ENCODE data around the gene MPLKIP.
"Not testable (repeated sequence)": the region's sequence is repeated elsewhere in the genome, so short reads cannot be mapped to it uniquely, and the experiment has no call there.

MPLKIP gene

DNA sequence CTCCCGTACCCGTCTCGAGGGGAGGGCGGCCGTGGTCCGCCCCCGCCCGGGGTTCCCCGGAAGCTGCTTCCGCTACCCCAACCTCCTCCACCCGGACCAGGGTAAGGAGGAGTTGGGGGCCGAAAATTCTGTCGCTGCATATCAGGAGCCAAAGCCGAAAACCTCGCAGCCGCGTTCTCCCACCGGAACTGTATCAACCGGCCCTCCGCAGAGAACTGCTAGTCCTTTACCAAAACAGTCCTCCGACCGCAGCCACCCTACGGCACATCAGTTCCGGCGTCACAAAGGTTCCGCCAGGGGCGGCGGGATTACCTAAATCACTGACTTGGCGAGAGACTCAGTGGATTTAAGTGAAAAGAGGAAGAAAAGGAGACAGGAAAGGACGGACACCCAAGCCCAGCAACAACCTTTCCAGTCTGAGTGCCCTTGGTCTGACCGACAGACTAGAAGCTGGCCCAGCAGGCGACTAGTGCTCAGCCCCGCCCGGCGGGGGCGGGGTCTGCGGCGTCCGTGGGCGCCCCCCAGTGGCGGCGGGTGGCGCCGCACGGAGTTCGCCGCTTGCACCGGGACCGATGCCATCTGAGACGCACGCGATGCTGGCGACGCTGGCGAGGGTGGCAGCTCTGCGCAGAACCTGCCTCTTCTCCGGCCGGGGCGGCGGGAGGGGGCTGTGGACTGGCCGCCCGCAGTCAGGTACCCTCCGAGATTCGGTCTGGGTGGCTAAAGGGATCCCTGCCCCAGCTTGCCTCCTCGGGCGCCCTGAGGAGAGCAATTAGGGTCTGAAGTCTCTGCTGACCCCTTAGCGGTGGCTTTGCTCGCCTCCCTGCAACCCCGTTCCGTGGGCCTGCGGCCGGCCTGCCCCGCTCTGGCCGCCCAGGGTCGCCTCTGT lies at the start of gene MPLKIP, which contains the start of gene SUGCT:
Gene MPLKIP (minus strand): TSS at position 195 of the 889 bp plus-strand sequence. CDS start 55 bp downstream, at position 140.
Gene SUGCT (plus strand): TSS at position 578 of the 889 bp plus-strand sequence.
- DNase-seq, result peak; percentile 92

DNA sequence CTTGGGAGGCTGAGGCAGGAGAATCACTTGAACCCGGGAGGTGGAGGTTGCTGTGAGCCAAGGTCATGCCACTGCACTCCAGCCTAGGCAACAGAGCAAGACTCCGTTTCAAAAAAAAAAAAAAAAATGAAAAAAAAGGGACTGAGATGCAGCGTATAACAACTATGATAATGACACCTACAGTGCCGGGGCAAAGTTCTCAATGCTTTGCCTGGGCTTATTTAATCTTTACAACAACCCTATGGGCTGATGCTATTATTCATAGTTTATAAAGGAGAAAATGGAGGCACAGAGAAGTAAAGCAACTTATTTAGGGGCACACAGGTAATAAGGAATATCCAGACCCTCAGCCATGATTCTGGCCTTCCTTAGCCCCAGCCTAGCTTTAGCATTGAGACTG lies 48.0 kb upstream of the MPLKIP start:
- no peak for DNase-seq

DNA sequence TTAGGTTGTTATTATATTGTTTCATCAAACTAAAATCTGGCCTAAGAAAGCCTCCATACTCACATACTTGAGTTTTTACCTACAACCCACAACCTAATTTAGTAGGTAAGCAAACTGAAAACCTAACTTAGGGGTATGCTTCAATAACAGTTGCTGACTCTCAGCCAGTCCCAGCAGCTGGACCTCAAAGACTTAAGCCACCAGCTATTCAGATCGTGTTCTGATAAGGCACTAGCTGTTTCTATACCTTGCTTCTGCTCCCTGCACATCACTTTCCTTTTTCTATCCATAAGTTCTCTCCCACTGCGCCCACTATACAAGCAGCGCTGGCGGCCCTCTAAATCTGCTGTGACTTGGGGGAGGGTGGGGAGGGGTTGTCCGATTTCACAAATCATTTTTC lies 42.6 kb upstream of the MPLKIP start:
- peak; percentile 4 for DNase-seq

DNA sequence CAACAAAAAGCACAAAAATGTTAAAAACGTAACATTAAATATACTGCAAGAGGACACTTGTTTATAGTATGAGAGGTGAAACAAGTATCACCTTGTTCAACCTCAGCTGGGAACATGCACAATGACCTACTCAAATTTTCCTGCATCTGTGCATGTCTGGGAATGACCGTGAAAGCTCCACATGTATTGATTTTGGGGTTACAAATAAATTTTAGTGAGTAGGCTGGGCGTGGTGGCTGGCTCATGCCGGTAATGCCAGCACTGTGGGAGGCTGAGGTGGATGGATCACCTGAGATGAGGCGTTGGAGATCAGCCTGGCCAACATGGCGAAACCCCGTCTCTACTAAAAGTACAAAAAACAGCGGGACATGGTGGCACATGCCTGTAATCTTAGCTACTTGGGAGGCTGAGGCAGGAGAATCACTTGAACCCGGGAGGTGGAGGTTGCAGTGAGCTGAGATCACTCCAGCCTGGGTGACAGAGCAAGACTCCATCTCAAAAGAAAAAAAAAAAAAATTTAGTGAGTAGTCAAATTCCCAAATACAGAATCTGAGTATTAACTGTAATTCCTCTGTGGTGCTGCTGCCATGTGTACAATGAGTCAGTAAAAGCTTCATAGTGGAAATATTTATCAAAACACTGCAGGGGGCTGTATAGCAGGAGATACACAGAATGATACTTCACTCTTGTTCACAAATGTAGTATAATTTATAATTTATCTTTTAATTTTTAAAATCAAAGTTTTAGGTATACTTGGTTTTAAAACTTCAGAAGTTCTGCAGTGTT lies 41.5 kb upstream of the MPLKIP start:
- no peak for DNase-seq

DNA sequence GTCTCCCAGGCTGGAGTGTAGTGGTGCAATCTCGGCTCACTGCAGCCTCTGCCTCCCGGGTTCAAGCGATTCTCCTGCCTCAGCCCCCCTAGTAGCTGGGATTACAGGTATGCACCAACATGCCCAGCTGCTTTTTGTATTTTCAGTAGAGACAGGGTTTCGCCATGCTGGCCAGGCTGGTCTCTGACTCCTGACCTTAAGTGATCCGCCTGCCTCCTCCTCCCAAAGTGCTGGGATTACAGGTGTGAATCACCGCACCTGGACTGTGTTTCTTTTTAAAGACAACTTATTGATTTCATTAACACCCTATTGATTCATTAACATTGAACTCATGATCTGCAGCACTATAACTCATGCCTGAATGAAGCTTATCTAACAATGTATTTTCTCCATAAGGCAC lies 40.8 kb upstream of the MPLKIP start:
- not testable (repeated sequence) for DNase-seq

DNA sequence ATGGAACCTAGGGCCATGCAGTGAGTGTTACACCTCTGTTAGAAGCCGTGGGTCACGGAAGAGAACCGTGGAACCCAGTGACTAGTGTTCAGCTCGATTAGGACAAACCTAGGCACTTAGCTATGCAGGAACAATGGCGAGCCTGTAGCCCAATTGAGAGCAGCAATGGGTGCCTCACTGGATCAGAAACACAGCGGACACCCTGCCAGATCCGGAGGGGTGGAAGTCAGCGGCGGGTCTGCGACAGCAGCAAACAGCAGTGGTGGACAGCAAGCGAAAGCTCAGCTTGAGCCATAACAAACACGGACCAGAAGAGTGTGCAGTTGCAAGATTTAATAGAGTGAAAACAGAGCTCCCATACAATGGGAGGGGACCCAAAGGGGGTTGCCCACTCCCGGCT lies 38.7 kb upstream of the MPLKIP start:
- DNase-seq, result not testable (repeated sequence)

DNA sequence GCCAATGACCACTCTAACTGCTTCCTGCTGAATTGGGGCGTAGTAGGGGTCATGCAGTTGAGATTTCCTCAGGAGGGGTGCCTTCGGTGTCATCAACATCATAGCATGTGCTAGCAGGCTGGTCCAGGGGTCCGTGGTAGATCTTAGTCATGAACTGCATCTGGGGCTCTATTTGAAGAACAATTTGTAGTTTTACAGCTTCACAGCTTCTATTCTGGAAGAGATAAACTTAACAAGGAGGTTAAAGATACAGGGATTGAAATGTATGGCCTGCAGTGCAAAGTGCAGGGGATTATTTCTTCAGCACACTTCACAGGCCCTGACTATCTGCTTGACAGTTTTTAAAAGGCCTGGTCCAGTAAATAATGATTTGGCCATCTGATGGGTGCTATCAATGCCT lies 33.8 kb upstream of the MPLKIP start:
- DNase-seq, result not testable (repeated sequence)

DNA sequence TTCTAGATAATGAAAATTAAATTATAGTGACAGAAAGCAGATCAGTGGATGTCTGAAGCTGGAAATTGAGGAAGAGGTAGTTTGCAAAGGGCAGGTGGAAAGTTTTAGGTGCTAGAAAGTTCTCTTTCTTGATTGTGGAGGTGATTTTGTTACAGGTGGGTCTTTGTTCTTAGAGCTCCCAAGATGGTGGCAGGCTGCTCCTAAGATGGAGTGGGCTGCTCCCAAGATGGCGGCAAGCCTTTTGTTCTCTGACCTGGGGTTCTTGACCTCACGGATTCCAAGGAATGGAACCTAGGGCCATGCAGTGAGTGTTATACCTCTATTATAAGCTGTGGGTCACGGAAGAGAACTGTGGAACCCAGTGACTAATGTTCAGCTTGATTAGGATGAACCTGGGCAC lies 32.9 kb upstream of the MPLKIP start:
- DNase-seq, result no peak

DNA sequence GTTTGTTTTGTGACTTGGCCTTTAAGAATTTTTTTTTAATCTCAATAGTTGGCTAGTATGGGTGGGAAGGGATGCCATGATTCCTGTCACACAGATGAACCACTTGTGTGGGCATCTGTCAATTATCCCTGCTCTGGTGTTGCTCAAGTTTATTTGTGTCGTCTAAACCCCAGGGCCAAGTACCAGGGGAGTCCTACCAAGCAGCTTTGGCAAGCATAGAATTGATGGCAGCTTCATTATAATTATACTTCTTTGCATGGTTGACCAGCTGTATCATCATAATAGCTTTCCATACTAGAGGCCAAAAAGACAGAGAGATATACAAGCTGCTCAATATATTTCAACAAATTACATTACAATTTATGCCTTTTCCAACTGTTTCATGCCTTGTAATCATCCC lies 30.8 kb upstream of the MPLKIP start:
- no peak for DNase-seq

DNA sequence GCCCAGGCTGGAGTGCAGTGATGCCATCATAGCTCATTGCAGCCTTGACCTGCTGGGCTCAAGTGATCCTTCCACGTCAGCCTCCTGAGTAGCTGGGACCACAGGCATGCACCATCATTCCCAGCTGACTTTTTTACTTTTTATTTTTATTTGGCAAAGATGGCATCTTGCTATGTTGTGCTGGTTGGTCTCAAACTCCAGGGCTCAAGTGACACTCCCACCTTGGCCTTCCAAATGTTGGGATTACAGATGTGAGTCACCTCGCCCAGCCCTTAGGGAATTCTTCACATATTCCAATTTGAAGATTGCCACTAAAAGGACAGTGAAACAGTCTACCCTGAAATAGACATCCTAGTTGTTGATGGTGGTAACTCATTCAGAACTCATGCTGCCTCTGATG lies 28.1 kb upstream of the MPLKIP start:
- DNase-seq, result no peak

DNA sequence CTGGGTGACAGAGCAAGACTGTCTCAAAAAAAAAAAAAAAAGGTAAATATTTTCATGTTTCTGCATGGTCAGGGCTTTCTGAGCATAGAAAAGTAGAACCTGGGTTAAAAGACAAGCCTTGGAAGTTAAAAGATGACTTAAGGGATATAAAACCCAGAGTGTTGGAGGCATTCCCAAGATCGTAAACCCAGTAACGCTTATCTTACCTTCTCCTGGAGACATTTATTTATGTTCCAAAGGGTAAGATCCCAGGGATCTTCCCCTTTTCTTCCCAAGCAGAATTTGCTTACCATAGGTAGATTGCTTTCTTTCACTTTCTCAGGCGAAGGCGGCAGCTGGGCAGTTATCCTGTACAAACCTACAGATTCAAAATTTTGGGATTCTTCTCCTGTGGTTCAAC lies 22.6 kb upstream of the MPLKIP start:
- DNase-seq, result no peak

DNA sequence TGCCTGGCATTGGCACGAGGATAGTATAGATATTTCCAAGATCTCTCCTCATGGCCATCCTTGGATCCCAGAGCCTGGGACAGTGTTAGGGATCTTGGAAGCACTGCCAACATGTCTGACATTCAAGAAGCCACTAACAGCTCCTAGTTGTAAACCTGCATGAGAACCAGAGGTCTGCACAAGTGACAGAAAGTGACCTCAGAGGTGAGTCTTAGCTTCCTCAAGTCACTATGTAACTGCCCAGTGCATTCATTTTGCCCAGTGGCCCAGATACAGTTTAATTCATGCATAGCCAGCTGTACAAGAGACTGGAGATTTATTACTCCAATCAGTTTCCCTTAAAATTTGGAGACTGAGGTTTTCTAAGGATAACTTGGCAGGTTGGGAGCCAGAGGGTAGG lies 17.1 kb upstream of the MPLKIP start:
- no peak for DNase-seq

DNA sequence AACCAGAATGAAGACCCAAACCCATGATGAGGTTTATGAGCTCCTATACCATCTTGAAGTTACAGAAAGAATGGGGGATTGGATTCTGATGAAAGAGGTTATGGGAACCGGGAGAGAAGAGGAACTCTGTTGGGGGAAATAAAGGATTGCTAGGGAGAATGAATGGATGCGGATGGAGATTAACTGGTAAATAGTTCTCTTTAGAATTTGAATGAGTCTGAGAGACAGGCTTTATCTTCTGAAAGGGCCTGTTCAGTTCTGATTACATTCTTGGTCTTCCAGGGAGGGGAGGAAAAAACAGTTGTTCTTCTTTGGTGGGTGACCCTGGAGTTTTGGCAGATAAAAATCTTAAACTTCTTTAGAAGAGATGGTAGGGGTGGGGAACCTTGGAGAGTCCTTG lies 14.2 kb upstream of the MPLKIP start:
- no peak for DNase-seq

DNA sequence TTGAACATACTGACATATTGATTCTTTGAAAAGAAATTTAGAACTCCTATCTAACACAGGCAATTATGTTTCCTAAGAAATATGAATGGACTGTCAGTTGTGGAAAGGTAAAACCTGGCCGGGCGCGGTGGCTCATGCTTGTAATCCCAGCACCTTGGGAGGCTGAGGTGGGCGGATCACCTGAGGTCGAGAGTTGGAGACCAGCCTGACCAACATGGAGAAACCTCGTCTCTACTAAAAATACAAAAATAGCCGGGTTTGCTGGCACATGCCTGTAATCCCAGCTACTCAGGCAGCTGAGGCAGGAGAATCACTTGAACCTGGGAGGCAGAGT lies 13.8 kb upstream of the MPLKIP start:
- not testable (repeated sequence) for DNase-seq

DNA sequence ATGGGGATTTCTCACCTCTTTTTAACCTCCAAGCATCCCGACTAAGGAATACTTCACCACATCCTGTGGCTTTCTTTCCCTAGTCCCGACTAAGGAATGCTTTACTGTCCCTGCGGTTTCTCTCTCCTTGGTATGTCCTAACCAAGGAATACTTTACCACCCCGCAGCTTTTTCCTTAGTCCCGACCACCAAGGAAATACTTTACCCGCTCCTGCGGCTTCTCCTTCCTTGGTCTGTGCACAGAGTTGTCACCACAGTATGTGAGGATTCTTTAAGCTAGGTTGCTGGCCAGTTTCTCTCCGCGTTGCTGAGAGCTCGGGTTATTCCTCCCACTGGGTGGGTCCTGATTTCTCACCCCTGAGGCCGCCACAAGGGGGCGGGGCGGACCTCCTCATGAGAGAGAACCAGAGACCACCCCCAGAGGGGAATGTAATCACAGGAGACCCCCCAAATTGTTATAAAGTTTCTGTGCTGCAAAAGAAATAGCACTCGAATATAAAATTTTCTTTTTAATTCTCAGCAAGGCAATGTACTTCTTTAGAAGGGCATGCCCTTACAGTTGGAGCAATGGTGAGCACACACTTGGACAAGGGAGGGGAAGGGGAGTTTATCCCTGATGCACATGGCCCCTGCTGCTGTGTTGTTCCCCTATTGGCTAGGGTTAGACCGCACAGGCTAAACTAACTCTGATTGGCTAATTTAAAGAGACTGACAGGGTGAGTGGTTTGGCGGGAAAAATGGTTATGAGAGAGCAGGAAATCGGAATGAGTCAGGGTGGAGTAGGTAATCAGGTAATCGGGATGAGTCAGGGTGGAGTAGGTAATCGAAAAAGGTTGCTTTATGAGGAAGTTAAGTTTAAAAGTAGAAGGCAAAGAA lies 13.2 kb upstream of the MPLKIP start:
- no peak for DNase-seq

DNA sequence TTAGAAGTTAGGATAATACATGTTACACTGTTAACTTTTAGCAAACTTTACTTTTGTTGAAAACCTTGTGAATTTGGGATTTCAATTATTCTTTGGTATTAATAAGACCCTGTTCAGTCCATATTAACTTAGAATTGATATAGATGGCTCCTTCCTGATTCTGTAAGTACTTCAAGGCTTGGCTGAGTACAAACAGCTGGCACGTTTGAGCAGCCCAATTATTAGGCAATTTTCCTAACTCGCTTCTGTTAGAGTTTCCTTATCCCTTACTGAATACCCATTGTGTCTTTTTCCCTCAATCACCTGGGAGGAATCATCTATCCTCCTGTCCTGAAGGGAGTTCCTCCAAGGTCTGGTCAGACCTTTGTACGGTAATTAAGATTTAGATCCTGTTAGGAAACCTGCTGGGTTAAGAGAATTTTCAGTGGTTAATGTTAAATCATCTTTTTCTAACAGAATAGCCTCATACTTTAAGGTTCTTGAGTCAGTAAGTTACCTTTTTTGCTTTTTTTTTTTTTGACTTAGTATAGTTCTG lies 11.2 kb upstream of the MPLKIP start:
- not testable (repeated sequence) for DNase-seq

DNA sequence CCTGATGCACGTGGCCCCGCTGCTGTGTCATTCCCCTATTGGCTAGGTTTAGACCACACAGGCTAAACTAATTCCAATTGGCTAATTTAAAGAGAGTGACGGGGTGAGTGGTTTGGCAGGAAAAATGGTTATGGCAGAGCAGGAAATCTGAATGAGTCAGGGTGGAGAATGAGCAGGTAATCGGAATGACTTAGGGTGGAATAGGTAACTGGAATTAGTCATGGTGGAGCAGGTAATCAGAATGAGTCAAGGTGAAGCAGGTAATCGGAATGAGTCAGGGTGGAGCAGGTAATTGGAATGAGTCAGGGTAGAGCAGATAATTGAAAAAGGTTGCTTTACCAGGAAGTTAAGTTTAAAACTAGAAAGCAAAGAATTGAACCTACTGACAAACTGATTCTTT lies 7.5 kb upstream of the MPLKIP start:
- not testable (repeated sequence) for DNase-seq

DNA sequence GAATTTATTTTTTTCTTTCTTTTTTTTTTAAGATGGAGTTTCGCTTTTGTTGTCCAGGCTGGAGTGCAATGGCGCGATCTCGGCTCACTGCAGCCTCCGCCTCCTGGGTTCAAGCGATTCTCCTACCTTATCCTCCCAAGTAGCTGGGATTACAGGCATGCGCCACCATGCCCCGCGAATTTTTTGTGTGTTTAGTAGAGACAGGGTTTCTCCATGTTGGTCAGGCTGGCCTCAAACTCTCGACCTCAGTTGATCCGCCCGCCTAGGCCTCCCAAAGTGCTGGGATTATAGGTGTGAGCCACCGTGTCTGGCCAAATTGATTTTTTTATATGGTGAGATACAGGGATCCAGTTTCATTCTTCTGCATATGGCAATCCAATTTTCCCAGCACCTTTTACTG lies 5.5 kb upstream of the MPLKIP start:
- DNase-seq, result not testable (repeated sequence)

DNA sequence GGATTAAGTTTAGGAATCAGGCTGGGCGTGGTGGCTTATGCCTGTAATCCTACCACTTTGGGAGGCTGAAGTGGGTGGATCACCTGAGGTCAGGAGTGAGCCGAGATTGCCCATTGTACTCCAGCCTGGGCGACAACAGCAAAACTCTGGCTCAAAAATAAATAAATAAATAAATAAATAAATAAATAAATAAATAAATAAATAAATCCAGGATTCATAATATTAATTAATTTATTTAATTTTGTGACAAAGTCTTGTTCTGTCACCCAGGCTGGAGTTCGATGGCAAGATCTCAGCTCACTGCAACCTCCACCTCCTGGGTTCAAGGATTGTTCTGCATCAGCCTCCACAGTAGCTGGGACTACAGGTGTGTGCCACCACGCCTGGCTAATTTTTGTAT lies 4.6 kb upstream of the MPLKIP start:
- DNase-seq, result no peak

DNA sequence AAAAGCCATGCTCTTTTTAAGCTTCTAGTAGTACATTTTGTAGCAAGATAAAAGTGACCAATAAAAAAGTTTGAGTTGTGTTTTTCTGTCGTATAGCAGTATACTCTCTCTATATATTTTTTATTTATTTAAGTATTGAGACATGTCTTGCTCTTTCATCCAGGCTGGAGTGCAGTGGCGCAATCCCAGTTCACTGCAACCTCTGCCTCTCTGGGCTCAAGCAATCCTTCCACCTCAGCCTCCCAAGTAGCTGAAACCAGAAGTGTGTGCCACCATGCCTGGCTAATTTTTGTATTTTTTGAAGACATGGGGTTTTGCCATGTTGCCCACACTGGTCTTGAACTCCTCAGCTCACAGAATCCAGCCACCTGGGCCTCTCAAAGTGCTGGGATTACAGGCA lies 3.1 kb upstream of the MPLKIP start:
- no peak for DNase-seq

DNA sequence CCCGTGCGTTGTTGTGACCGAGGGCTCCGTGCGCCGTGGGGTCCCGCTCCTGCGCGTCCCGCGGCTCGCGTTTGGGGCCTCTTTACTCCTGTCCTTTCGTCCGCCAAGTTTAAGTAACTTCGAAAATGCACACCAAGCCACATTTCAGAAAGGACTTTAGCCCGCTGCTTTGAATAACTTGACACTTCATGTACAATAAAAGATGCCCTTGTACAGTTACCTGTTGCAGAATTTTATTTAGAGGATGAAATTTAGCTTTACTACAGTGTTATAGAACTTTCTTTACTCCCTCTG lies 842 bp upstream of the MPLKIP start:
- peak; percentile 25 for DNase-seq

DNA sequence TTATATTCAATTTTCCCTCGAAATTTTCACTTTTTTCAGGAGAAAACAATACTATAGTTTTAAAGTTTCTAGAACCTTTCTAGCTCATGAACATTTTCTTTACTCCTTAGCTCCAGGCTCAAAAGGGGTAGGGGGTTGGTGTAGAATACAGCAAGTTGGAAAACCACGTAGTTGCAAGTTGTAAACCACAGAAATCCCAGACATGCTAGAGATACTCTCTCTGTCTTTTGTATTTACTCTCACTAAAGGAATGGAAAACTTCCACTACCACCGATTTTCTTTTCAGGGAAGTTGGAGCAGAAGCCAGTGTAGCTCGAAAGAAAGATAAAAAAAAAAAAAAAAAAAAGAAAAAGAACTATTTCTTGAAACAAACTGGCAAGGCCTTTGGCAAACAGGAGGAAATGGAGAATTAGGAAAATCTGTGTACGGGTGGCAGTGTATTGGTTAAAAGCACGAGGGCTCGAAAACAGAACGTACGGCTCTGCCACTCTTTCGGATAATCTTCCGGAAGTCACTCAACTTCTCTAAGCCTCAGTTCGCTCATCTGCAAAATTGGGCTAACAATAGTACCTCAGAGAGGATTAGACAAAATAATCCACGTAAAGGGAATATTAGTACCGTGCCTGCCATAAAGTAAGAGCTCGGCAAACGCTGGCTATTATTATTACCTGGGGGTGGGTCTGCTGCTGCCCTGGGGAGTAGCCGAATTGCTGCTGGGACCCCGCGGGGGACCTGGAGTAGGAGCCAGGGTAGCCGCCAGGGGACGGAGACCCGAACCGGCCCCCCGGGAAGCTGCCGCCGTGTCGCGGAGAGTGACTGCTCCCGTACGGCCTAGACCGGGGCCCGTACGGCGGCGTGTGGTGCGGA lies 628 bp downstream of the MPLKIP start:
- DNase-seq, result peak; percentile 66

Measured in hematopoietic multipotent progenitor cell treated with erythropoietin and hydrocortisone succinate and interleukin-3 and kit ligand, for 6 days (in vitro differentiated cells).